Right renal cortex interstitium (tissue), 3 donors: ENCODE measurements around the gene CLPSL1. TPM values are rescaled to one million over a fixed set of nuclear protein-coding genes. Genes with fewer than 3 reads are reported as not detected.
"Not testable (repeated sequence)": the region's sequence is repeated elsewhere in the genome, so short reads cannot be mapped to it uniquely, and the experiment has no call there.

Source experiments
- DNase-seq, 3 donors: peaks; one replicate each; pipeline ENCODE4 v3.0.0-alpha.2; 2013; ENCODE audit warnings: low read depth in 3 of 3, low spot score in 2 of 3
- polyA plus RNA-seq, 3 donors: library from polyadenylated mRNA; unstranded; fragments of 120-200 nt; gene quantifications; one replicate each; pipeline ENCODE4 v1.2.1, GENCODE V29; 2013; ENCODE audit not compliant: insufficient read length in 3 of 3

CLPSL1 gene
- polyA plus RNA-seq = 1 to 10 TPM in 1 of 3 donors, under 1 TPM in 2; 0.72 to 1.8 (median 0.94) TPM

DNA sequence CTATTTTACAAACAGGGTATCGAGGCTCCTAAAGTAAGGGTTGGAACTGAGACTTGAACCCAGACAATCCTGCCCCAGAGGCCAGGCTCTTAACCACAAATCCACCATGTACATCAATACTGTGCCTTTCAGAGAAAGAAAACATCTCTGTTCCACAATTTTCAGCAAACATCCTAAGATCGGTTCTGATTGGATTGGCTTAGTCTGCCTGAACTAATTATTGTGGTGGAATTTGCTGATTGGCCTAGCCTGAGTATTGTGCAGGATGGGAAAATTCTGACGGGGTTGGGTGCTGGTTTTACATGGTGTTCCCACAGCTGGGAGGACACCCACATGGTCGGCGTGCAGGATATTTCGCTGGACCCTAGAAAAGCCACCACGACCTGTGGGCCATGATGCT lies at the start of gene CLPSL1:
CLPSL1 (plus strand) TSS at position 301 of the 400 bp plus-strand sequence; CDS start at position 393, 92 bp downstream.
- no peak for DNase-seq

DNA sequence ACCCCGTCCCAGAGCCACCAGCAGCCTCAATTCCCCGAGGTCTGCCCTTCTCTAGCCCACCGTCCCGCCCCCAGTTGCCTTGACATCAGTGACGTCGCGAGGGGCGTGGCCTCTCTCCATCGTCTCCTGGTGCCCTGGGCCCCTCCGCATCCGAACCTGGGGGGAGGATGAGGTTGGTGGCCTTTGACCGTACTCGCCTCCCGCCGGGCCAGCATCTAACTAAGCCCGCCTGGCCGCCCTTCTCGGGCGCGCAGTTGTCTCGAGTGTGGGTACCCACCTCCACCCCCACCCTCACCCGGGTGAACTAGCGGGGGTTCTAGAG lies 49.4 kb upstream of the CLPSL1 start:
- DNase-seq = peak; percentile 71 to 86 (median 79)

- peak in 2 of 3 donors; percentile 54 to 72 for DNase-seq
Measured at GRCh38 chr6:35731736-35732532, 48.9 kb upstream of the CLPSL1 start.

DNA sequence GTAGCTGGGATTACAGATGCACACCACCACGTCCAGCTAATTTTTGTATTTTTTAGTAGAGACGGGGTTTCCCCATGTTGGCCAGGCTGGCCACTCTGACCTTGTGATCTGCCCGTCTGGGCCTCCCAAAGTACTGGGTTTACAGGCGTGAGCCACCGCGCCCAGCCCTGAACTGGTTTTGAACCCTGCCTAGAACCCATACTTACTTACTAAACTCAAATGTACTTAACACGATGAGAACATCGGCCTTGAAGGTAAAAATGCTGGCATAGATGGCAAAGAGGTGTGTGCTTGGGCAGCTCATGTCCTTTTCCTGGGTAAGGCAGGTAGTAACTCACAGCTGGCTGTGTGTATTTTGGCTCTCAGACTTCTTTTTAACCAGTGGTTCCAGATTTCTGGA lies 47.2 kb upstream of the CLPSL1 start:
- no peak for DNase-seq

DNA sequence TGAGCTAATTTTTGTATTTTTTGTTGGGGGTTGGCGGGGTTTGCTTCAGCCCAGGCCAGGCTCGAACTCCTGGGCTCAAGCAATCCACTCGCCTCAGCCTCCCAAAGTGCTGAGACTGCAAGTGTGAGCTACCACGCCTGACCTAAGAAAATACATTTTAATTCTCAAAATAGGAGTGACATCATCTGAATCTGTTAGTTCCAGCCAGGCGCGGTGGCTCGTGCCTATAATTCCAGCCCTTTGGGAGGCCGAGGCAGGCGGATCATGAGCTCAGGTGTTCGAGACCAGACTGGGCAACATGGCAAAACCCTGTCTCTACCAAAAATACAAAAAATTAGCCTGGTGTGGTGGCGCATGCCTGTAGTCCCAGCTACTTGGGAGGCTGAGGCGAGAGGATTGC lies 46.5 kb upstream of the CLPSL1 start:
- not testable (repeated sequence) for DNase-seq

GRCh38 chr6:35735452-35735851 lies 45.4 kb upstream of the CLPSL1 start:
- DNase-seq = no peak

GRCh38 chr6:35736253-35736894 lies 44.4 kb upstream of the CLPSL1 start:
- no peak for DNase-seq

DNA sequence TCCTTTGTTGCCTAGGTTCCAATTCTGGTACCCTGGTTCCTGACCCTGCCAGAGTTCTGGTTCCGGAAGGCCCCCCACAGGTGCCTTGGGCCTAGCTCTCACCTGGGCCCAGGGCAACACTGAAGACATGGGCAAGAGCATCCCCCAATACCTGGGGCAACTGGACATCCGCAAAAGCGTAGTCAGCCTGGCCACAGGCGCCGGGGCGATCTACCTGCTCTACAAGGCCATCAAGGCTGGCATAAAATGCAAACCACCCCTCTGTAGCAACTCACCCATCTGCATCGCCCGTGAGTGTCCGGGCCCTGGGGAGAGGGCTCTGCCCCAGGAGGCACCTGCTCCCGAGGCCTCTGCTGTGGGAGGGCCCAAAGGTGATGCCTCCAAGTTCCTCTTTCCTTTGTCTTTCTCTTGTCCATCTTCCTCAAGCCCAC lies 43.8 kb upstream of the CLPSL1 start, which contains the start of gene ARMC12:
ARMC12 (plus strand) TSS at position 51 of the 431 bp plus-strand sequence; CDS start at position 128, 77 bp downstream.
- DNase-seq = no peak

DNA sequence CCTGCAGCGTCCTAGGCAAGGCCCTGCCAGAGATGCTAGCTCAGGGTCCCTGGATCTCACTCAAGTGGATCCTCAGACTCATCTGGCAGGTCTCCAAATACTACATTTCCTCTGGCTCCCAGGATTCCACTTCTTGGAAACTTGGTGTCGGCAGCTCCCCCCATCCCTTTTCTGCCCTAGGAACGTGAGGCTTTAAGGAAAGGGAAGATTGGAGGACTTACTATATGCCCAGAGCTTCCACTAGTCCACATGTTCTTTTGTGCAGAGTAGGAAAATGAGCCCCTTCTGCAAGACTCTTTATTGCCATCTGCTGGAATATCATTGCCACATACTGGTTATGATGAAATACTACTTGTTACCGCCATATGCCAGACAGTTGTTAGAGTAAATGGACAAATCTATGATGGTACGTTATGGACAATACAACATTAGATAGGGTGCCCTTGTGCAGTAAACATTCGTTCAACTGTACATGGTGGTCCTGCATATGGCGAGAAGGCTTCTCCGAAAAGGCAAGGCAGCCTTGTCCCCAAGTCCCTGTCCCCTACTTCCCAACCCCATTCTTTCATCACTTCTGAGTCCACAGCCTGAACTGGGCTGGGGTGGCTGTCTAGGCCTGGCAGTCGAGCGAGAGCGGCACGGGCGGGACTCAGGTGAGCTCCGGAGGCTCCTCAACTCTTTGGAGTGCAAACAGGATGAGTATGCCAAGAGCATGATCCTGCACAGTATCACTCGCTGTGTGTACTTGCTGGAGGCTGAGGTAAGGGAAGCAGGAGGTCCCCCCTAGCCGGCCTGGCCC lies 43.2 kb upstream of the CLPSL1 start:
- no peak for DNase-seq

DNA sequence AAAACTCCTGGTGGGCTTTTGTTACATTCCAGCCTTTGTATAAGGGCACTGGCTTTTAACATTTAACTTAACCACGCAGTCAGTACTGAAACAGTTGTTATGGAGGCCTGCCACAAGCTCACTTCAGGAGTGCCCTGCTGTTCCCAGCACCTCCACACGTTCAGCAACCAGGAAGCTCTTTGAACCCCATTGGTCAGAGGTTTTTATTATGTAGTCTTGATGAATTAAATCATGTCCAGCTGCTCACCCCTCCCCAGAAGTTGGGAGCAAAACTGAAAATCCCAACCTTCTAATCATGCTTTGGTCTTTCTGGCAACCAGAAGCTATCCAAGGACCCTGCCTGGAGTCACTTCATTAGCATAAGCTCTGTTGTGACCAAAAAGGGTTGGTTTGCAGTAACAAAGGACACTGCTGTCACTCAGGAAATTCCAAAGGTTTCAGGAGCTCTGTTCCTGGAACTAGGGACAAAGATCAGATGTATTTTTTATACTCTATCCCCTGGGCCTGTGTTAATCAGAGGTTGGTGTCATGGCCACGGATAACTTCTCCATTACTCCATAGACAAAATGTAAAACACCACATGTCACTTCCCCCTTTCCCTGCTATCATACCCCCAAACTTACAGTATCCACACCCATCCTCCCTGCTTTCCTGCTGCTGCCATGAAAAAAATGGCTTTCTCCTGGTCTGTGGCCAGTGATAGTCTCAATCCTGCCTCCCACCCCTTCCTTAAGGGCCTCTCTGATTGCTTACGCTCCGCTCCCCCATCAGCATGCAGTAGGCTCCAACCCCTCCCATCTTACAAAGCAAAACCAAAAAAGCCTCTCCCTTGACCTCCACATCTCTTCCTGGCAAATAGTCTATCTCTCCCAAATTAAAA lies 40.9 kb upstream of the CLPSL1 start:
- no peak for DNase-seq

DNA sequence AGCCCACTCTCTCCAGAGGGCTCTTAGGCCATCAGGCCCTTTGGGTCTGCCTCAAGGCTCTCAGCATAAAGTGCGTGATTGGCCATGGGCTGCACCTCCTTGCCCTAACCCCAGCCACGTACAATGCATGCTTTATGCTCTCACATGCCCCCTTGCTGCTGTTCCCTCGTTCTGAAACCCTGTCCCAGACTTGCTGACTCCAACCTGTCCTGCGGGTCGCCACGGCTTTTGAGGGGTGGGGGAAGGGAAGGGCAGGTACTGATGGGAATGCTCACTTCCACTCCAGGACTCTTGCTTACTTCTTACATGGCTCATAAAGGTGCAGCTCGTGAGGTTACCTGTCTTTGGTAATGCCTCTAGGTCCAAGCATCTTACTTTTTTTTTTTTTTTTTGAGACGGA lies 38.0 kb upstream of the CLPSL1 start:
- no peak for DNase-seq

DNA sequence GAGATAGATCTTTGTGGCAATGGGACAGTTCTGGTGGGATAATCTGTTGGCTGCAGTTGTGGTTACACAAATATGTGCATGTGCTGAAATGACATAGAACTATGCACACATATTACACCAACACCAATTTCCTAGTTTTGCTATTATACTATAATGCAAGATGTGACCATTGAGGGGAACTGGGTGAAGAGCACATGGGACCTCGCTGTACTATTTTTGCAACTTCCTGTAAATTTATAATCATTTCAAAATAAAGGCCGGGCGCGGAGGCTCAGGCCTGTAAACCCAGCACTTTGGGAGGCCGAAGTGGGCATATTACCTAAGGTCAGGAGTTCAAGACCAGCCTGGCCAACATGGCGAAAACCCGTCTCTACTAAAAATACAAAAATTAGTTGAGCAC lies 35.3 kb upstream of the CLPSL1 start:
- DNase-seq = no peak

GRCh38 chr6:35746516-35746915 lies 34.3 kb upstream of the CLPSL1 start:
- DNase-seq = no peak

GRCh38 chr6:35747877-35748276 lies 32.9 kb upstream of the CLPSL1 start:
- no peak for DNase-seq

- no peak for DNase-seq
Measured at GRCh38 chr6:35750557-35750956, 30.3 kb upstream of the CLPSL1 start.

- no peak for DNase-seq
Measured at GRCh38 chr6:35751594-35751993, 29.2 kb upstream of the CLPSL1 start.

DNA sequence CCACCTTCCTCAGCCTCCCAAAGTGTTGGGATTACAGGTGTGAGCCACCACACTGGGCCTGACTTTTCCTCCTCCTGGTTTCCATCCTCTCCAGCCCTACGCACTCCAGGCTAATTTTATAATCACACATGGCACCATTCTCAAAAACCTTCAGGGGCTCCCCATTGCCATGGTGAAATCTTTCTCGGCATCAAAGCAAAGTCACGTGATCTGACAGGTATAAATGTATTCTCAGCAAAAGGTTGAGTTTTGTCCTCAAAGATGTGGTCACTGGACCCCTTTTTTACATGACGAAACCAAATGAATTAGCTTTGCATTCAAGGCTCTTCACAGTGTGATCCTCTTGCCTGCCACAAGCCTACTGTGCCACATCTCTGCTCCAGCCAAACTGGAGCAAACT lies 28.5 kb upstream of the CLPSL1 start:
- DNase-seq = no peak

DNA sequence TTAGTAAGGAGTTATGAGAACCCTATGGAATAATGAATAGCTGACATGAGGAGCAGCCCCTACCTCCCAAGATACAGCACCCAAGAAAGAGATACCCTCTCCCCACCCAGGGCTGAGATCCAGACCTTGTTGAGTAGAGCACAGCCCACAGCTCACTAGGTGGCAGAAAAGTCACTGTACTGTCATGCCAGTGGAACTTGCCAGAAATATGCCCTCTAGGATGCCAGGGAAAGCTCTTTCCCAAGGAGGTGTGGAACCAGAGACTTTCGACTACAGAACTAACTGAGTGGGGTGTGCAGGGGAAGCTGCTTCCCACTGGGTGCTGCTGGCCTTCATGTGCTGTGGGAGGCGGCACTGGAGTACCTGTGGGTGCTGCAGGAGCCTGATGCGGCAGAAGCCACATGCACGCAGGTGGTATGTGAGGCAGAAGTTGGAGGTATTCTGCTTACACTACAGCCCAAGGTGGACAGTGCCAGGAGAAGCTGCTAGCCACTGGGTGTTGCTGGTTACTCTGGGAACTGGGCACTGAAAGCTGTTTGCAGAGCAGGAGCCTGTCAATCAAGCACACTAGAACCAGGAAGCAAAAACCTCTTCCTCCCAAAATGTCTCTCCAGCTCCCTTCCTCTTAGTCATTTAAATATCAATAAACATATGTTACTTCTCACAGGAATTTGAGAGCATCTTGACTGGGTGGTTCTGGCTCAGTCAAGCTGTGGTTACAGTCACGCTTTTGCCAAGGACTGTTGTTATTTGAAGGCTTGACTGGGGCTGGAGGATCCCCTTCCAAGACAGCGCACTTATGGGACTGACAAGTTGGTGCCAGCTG lies 26.2 kb upstream of the CLPSL1 start:
- no peak for DNase-seq

GRCh38 chr6:35755278-35755924 lies 25.4 kb upstream of the CLPSL1 start:
- no peak for DNase-seq
